Measurements from ENCODE around the gene LIF. TPM values are rescaled to one million over a fixed set of nuclear protein-coding genes. Genes with fewer than 3 reads are reported as not detected.
A peak's percentile ranks its signal among the peaks of the same experiment; 100 is the strongest.

The LIF gene
- total and polyA plus RNA-seq, 2 of the 4 experiments (the other 2 are of a cell fraction): 130 to 214 TPM

DNA sequence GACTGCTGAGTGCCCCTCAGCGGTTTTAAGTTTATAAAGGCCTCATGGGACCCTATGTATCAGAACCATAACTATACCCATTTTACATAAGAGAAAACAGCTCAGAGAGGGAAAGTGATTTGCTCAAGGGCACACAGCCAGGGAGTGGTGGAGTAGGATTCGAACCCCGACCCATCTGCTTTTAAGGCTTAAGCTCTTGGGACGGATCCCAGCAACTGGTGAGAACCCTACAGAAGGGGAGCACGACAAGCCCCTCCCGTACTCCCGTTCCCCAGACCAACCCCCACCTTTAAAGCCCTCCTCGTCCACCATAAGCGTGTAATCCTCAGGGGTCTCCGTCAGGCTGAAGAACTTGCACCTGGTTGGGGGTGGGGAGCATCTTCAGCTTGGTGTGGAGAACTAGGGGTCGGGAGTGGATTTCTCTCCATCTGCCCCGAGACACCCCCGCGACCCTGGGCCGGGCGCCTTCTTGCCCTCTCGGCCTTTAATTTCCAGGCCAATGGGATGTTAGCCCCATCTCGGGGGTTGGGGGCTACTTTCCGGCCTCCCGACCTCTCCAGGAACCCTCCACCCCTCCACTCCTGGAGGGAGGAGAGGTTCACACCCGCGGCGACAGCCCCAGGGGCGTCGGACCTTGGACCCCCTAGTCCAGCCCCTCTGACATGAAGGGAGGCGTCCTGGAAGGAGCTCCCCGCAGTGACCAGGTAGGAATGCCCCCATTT lies 42.0 kb upstream of the LIF start:
- H3K23ac ChIP-seq (ENCODE audit: low read depth, low read length): peak overlapping the region; percentile 43; the same call in 1 of the 2 replicates
- intact Hi-C loops (cut with micrococcal nuclease) (loop anchor here (1.0 to 2.0 kb wide), 4 partner anchors 25 to 99 kb away; partner anchors contain the start of genes CCDC157, RNF215, SF3A1 and TBC1D10A), dilution Hi-C loops (cut with HindIII; ENCODE audit: low sequenced_read_pairs, unreplicated experiment) (no loop called here), in situ Hi-C loops (cut with MboI; ENCODE audit: low sequenced_read_pairs) (no loop called here)
- peaks cover 20% of the 10 kb centered on the region; the same call in 1 of the 2 replicates for H3K4me1 ChIP-seq (ENCODE audit: control insufficient read depth, insufficient read depth, low read length)
- H3K4me3 ChIP-seq (ENCODE audit: insufficient read depth, low read depth, low read length): peak overlapping the region; percentile 90
- H3K56ac ChIP-seq (ENCODE audit: extremely low read depth, insufficient read depth, low read length): peak overlapping the region; percentile 38; the same call in 1 of the 2 replicates
- H3K18ac ChIP-seq (ENCODE audit: low read depth, low read length): no peak overlapping the region
- peak overlapping the region; percentile 73 for H3K4ac ChIP-seq (ENCODE audit: low read depth, low read length)
- peak overlapping the region; percentile 84 for H3K4me2 ChIP-seq (ENCODE audit: low read depth, low read length)
- peak overlapping the region; percentile 4; the same call in 1 of the 2 replicates for H4K5ac ChIP-seq (ENCODE audit: low read depth, low read length)
- ChIA-PET POLR2A (ENCODE audit: unreplicated experiment) (interaction anchor here (0.6 to 1.1 kb wide), 2 partner anchors 38 to 99 kb away, joined by 3 to 5 read pairs; partner anchors contain the start of genes RNF215 and TBC1D10A), CTCF (interaction anchor here (0.6 to 2.0 kb wide), 12 partner anchors 11 to 184 kb away, joined by 3 to 9 read pairs (median 4); partner anchors contain the start of gene SEC14L2)
- H2AFZ ChIP-seq (replicated peaks; ENCODE audit: low read length, poor library complexity): peak overlapping the region; percentile 92
- peak overlapping the region; percentile 43 for H2AK5ac ChIP-seq (ENCODE audit: low read depth, low read length)
- peaks cover 6% of the 10 kb centered on the region for H3K9me1 ChIP-seq (ENCODE audit: insufficient read depth, low read length)
- no peak for TF ChIP-seq CEBPB (IDR thresholded peaks at IDR 0.05; ENCODE audit: low read depth, low read length)
- no peak for TF ChIP-seq RFX5 (IDR thresholded peaks at IDR 0.05; ENCODE audit: low read depth, low read length)
- TF ChIP-seq, protein P1, sequence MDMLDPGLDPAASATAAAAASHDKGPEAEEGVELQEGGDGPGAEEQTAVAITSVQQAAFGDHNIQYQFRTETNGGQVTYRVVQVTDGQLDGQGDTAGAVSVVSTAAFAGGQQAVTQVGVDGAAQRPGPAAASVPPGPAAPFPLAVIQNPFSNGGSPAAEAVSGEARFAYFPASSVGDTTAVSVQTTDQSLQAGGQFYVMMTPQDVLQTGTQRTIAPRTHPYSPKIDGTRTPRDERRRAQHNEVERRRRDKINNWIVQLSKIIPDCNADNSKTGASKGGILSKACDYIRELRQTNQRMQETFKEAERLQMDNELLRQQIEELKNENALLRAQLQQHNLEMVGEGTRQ (IDR thresholded peaks at IDR 0.05; ENCODE audit: low read depth, low read length): no peak
- no peak for TF ChIP-seq CHD1 (IDR thresholded peaks at IDR 0.05; ENCODE audit: low read depth, low read length)
- no peak for TF ChIP-seq BHLHE40 (IDR thresholded peaks at IDR 0.05; ENCODE audit: low read depth, low read length)
- TF ChIP-seq SMC3 (IDR thresholded peaks at IDR 0.05; ENCODE audit: low read depth, low read length): no peak
- TF ChIP-seq, protein P2, sequence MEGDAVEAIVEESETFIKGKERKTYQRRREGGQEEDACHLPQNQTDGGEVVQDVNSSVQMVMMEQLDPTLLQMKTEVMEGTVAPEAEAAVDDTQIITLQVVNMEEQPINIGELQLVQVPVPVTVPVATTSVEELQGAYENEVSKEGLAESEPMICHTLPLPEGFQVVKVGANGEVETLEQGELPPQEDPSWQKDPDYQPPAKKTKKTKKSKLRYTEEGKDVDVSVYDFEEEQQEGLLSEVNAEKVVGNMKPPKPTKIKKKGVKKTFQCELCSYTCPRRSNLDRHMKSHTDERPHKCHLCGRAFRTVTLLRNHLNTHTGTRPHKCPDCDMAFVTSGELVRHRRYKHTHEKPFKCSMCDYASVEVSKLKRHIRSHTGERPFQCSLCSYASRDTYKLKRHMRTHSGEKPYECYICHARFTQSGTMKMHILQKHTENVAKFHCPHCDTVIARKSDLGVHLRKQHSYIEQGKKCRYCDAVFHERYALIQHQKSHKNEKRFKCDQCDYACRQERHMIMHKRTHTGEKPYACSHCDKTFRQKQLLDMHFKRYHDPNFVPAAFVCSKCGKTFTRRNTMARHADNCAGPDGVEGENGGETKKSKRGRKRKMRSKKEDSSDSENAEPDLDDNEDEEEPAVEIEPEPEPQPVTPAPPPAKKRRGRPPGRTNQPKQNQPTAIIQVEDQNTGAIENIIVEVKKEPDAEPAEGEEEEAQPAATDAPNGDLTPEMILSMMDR (conservative IDR thresholded peaks at IDR 0.05; ENCODE audit: low read depth, low read length): no peak
- no peak for TF ChIP-seq POLR2A (IDR thresholded peaks at IDR 0.05; ENCODE audit: low read depth, low read length)
- TF ChIP-seq NFE2L2 (IDR thresholded peaks at IDR 0.05; ENCODE audit: low read depth, low read length): no peak
- TF ChIP-seq FOS (IDR thresholded peaks at IDR 0.05; ENCODE audit: low read depth, low read length): no peak
- TF ChIP-seq, protein P3, sequence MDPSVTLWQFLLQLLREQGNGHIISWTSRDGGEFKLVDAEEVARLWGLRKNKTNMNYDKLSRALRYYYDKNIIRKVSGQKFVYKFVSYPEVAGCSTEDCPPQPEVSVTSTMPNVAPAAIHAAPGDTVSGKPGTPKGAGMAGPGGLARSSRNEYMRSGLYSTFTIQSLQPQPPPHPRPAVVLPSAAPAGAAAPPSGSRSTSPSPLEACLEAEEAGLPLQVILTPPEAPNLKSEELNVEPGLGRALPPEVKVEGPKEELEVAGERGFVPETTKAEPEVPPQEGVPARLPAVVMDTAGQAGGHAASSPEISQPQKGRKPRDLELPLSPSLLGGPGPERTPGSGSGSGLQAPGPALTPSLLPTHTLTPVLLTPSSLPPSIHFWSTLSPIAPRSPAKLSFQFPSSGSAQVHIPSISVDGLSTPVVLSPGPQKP (IDR thresholded peaks at IDR 0.05; ENCODE audit: borderline replicate concordance, low read depth, low read length): no peak
- no peak for TF ChIP-seq MXI1 (IDR thresholded peaks at IDR 0.05; ENCODE audit: borderline replicate concordance, low read depth, low read length)
- no peak for TF ChIP-seq RCOR1 (IDR thresholded peaks at IDR 0.05; ENCODE audit: insufficient replicate concordance, low read length)
- no peak for TF ChIP-seq RAD21 (IDR thresholded peaks at IDR 0.05; ENCODE audit: low read length)
- no peak overlapping the region for H2BK120ac ChIP-seq (ENCODE audit: low read depth, low read length)
- H2BK5ac ChIP-seq (ENCODE audit: low read depth, low read length, poor library complexity, severe bottlenecking): no peak overlapping the region
- peak overlapping the region; percentile 47 to 61; a peak in 3 of 4 replicates for H4K8ac ChIP-seq (ENCODE audit: low read depth in 2 of 2, low read length in 2 of 2)
- DNase-seq (no peak), ATAC-seq (ENCODE audit: low read depth) (no peak)
- H3K36me3 ChIP-seq (ENCODE audit: control insufficient read depth, insufficient read depth, low read length): peaks cover 42% of the 10 kb centered on the region
- H2BK20ac ChIP-seq (ENCODE audit: low read depth, low read length): no peak overlapping the region
- peak overlapping the region; percentile 80 for H3K9ac ChIP-seq (ENCODE audit: low read depth, low read length)
- peaks cover 15% of the 10 kb centered on the region for H4K20me1 ChIP-seq (ENCODE audit: insufficient read depth, low read length)
- peak overlapping the region; percentile 84 for H2AK9ac ChIP-seq (replicated peaks; ENCODE audit: low read depth, low read length, poor library complexity)
- peaks cover 0 to 14% of the 10 kb centered on the region in 2 experiments; a peak in 3 of 4 replicates for H3K79me1 ChIP-seq (ENCODE audit: low read depth in 1 of 2, low read length in 2 of 2)
- peak overlapping the region; percentile 35; the same call in 1 of the 2 replicates for H4K91ac ChIP-seq (ENCODE audit: insufficient read depth, low read depth, low read length)
- no peaks in the 10 kb centered on the region for H3K9me3 ChIP-seq (ENCODE audit: control insufficient read depth, insufficient read depth, low read length)
- 90% methylated on average over 2 of the region's 27 CpGs; no CpG with 5 or more reads in 1 of the 2 experiments for WGBS, 2 experiments (ENCODE audit: extremely low coverage in 2 of 2, insufficient read length in 1 of 2)
- H2BK15ac ChIP-seq (ENCODE audit: low read depth, low read length): no peak overlapping the region
- H3K27ac ChIP-seq (ENCODE audit: insufficient read depth, low read length): peak overlapping the region; percentile 57
- no TSS peak for BruUV-seq (replicated peaks)
- H3K14ac ChIP-seq (replicated peaks; ENCODE audit: low read depth, low read length): peak overlapping the region; percentile 74
- H3K27me3 ChIP-seq (ENCODE audit: control insufficient read depth, insufficient read depth, low read length): no peaks in the 10 kb centered on the region
